Epithelial cell of proximal tubule (primary cell): ENCODE data around the gene ARRDC1. TPM values are rescaled to one million over a fixed set of nuclear protein-coding genes. Genes with fewer than 3 reads are reported as not detected.

Source experiments
- DNase-seq: peaks from one replicate; pipeline ENCODE4 v3.0.0-alpha.2; 2011; ENCODE audit warnings: low read depth
- H3K4me3 ChIP-seq: 2 replicates; pipeline ENCODE4 v1.5.1; 2011; ENCODE audit warnings: low read depth, mild to moderate bottlenecking, low read length
- CTCF ChIP-seq: conservative IDR thresholded peaks from 2 replicates; pipeline ENCODE4 v1.5.1; 2012; ENCODE audit warnings: low read depth, mild to moderate bottlenecking, low read length
- total RNA-seq: library from RNA; depleted of rRNA; stranded (reverse); fragments of >200 nt; gene quantifications from 2 replicates; pipeline ENCODE4 v1.2.3, GENCODE V29; 2015

Gene ARRDC1
- total RNA-seq, 1 donor from 2014 or later, result 47.6 TPM

GRCh38 chr9:137630679-137631078 lies 25.2 kb downstream of the ARRDC1 start:
- no peak overlapping the region for H3K4me3 ChIP-seq
- no peak for TF ChIP-seq CTCF
- no peak for DNase-seq

GRCh38 chr9:137631345-137632229 lies 26.1 kb downstream of the ARRDC1 start:
- DNase-seq, result no peak
- TF ChIP-seq CTCF, result no peak
- no peak overlapping the region for H3K4me3 ChIP-seq

GRCh38 chr9:137632230-137633161 lies 27.0 kb downstream of the ARRDC1 start:
- no peak for TF ChIP-seq CTCF
- no peak overlapping the region for H3K4me3 ChIP-seq
- DNase-seq, result no peak

- no peak overlapping the region for H3K4me3 ChIP-seq
- no peak for TF ChIP-seq CTCF
- no peak for DNase-seq
These were observed 28.5 kb downstream of the ARRDC1 start for GRCh38 chr9:137634016-137634415.

GRCh38 chr9:137638680-137639079 lies 33.2 kb downstream of the ARRDC1 start:
- H3K4me3 ChIP-seq, result no peak overlapping the region
- no peak for TF ChIP-seq CTCF
- no peak for DNase-seq

- no peak for TF ChIP-seq CTCF
- H3K4me3 ChIP-seq, result no peak overlapping the region
These were observed 34.0 kb downstream of the ARRDC1 start for GRCh38 chr9:137639303-137640051.

More at GRCh38 chr9:137639303-137640051, 34.0 kb downstream of the ARRDC1 start:
- no peak for DNase-seq
